Cardiac muscle cell (in vitro differentiated cells and primary cell): ENCODE results near the gene RNF214. TPM values are rescaled to one million over a fixed set of nuclear protein-coding genes. Genes with fewer than 3 reads are reported as not detected.

Experiments
- DNase-seq, 2 donors: peaks; one replicate each; pipeline versions ENCODE4 v3.0.0 to v3.0.0-alpha.2; 2010 to 2017; ENCODE audit warnings: low read depth in 1 of 2, low spot score in 1 of 2
- H3K27ac ChIP-seq: fragments of 200-600 bp; sonication (generic); 2 replicates; pipeline ENCODE4 v1.5.1; 2016
- H3K27me3 ChIP-seq: fragments of 200-600 bp; sonication (generic); 2 replicates; pipeline ENCODE4 v1.6.0; 2016; ENCODE audit warnings: control low read depth
- H3K36me3 ChIP-seq: fragments of 200-600 bp; sonication (generic); 2 replicates; pipeline ENCODE4 v1.5.1; 2016; ENCODE audit warnings: control low read depth
- H3K4me1 ChIP-seq: fragments of 200-600 bp; sonication (generic); 2 replicates; pipeline ENCODE4 v1.8.1; 2017; ENCODE audit warnings: low read depth, mild to moderate bottlenecking, mixed run types
- H3K4me3 ChIP-seq: fragments of 200-600 bp; sonication (generic); 2 replicates; pipeline ENCODE4 v1.5.1; 2016; ENCODE audit warnings: mild to moderate bottlenecking
- H3K9me3 ChIP-seq: fragments of 200-600 bp; sonication (generic); 2 replicates; pipeline ENCODE4 v1.5.1; 2017; ENCODE audit warnings: low read depth, mild to moderate bottlenecking, control low read depth
- CTCF ChIP-seq: IDR thresholded peaks from 2 replicates; pipeline ENCODE4 v1.5.1; 2012; ENCODE audit warnings: low read depth, mild to moderate bottlenecking, low read length
- polyA plus RNA-seq: library from polyadenylated mRNA; unstranded; fragments of >200 nt; fragmentation: Nextera tagmentation; extraction: Ambion mirVana; gene quantifications from 2 replicates; pipeline ENCODE4 v1.2.1, GENCODE V29; 2016
- total RNA-seq: library from RNA; depleted of rRNA; stranded (reverse); fragments of >200 nt; gene quantifications from 2 replicates; pipeline ENCODE4 v1.2.3, GENCODE V29; 2016

RNF214 gene
- total and polyA plus RNA-seq, 2 experiments from 2014 or later, result 13.8 to 20.0 TPM

GRCh38 chr11:117335399-117335798 is 102.9 kb downstream of the RNF214 start:
- Histone ChIP-seq H3K27me3 (no peaks in the 10 kb centered on the region), H3K27ac (no peak overlapping the region), H3K9me3 (no peaks in the 10 kb centered on the region), H3K36me3 (no peaks in the 10 kb centered on the region), H3K4me3 (no peak overlapping the region), H3K4me1 (no peaks in the 10 kb centered on the region)
- no peak for DNase-seq
- TF ChIP-seq CTCF, result no peak

Other genes with a start within 250 kb of the RNF214 start
- 27.4 and 58.5 TPM in 2 replicates for gene SIK3, start 134.2 kb upstream of the RNF214 start, total RNA-seq
- 29.1 and 39.7 TPM in 2 replicates for gene SIK3, start 134.2 kb upstream of the RNF214 start, polyA plus RNA-seq
- 58.7 and 71.8 TPM in 2 replicates for gene PAFAH1B2, start 88.4 kb upstream of the RNF214 start, total RNA-seq
- gene PAFAH1B2, start 88.4 kb upstream of the RNF214 start, polyA plus RNA-seq, result 25.6 and 25.8 TPM in 2 replicates
- 27.1 and 32.9 TPM in 2 replicates for gene SIDT2, start 53.9 kb upstream of the RNF214 start, total RNA-seq
- 10.3 and 16.1 TPM in 2 replicates for gene SIDT2, start 53.9 kb upstream of the RNF214 start, polyA plus RNA-seq
- gene TAGLN, start 33.3 kb upstream of the RNF214 start, total RNA-seq, result 82.5 and 1,828 TPM in 2 replicates
- gene TAGLN, start 33.3 kb upstream of the RNF214 start, polyA plus RNA-seq, result 65.2 and 1,052 TPM in 2 replicates
- gene PCSK7, start 598 bp upstream of the RNF214 start, total RNA-seq, result 43.6 and 46.6 TPM in 2 replicates
- 31.6 and 31.7 TPM in 2 replicates for gene PCSK7, start 598 bp upstream of the RNF214 start, polyA plus RNA-seq
- gene BACE1-AS, start 58.7 kb downstream of the RNF214 start, total RNA-seq, result 7.7 and 12.9 TPM in 2 replicates
- 6.4 and 10.4 TPM in 2 replicates for gene BACE1-AS, start 58.7 kb downstream of the RNF214 start, polyA plus RNA-seq
- gene BACE1, start 83.6 kb downstream of the RNF214 start, total RNA-seq, result 25.3 and 25.9 TPM in 2 replicates
- 9.8 and 13.4 TPM in 2 replicates for gene BACE1, start 83.6 kb downstream of the RNF214 start, polyA plus RNA-seq
- 16.8 and 31.8 TPM in 2 replicates for gene CEP164, start 95.2 kb downstream of the RNF214 start, total RNA-seq
- 22.6 and 28.0 TPM in 2 replicates for gene CEP164, start 95.2 kb downstream of the RNF214 start, polyA plus RNA-seq